HG02610 (cell line): Measurements from ENCODE around the gene TSPEAR.
"Not testable (repeated sequence)": the region's sequence is repeated elsewhere in the genome, so short reads cannot be mapped to it uniquely, and the experiment has no call there.

Experiments used
- ATAC-seq: cut with Tn5 transposase; IDR thresholded peaks from one replicate; pipeline ENCODE4 v1.9.1; 2021; ENCODE audit warnings: mild to moderate bottlenecking, moderate library complexity; ENCODE audit not compliant: unreplicated experiment

The TSPEAR gene

DNA sequence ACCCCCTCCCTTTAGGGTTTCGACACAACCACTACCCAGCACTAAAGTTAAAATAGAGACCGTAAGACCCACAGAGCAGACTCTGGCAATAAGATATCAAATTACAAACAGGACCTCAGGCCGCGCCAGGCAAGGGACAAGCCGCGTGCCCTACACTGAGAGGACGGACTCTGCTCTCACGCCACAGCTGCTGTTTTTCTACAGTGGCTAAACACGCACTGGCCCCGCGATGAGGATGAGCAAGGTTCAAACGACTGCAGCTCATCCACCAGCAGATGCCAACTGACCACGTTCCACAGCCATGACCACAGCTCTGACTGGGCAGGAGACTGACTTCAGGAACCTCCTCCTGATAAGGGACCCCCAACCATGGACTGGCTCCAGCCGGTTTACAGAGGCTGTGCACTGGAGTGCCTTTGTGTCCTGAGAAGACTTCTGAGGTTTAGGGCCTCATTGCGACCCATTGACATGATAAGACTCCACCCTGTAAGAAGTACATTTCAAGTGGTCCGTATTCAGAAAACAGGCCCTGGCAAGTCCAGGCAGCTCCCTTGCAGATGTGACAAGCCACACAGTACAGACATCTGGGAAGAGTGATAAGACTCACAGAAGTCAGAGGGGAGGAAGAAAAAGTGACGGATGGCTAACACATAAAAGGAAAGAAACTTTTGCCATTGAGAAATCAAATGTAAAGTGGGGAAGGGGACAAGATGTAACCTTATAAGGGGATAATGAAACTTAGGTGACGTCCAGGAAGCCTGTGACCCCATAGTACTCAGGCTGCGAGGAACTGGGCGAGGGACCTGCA is 117.6 kb downstream of the TSPEAR start:
- no peak for ATAC-seq

- ATAC-seq, result no peak
These were observed 118.7 kb downstream of the TSPEAR start, which contains the start of gene KRTAP10-6 for GRCh38 chr21:44592446-44593311. KRTAP10-6 (minus strand) TSS chr21:44592505; CDS start chr21:44592484, 21 bp downstream.

- ATAC-seq, result not testable (repeated sequence)
These were observed 119.6 kb downstream of the TSPEAR start for GRCh38 chr21:44591801-44592130.

DNA sequence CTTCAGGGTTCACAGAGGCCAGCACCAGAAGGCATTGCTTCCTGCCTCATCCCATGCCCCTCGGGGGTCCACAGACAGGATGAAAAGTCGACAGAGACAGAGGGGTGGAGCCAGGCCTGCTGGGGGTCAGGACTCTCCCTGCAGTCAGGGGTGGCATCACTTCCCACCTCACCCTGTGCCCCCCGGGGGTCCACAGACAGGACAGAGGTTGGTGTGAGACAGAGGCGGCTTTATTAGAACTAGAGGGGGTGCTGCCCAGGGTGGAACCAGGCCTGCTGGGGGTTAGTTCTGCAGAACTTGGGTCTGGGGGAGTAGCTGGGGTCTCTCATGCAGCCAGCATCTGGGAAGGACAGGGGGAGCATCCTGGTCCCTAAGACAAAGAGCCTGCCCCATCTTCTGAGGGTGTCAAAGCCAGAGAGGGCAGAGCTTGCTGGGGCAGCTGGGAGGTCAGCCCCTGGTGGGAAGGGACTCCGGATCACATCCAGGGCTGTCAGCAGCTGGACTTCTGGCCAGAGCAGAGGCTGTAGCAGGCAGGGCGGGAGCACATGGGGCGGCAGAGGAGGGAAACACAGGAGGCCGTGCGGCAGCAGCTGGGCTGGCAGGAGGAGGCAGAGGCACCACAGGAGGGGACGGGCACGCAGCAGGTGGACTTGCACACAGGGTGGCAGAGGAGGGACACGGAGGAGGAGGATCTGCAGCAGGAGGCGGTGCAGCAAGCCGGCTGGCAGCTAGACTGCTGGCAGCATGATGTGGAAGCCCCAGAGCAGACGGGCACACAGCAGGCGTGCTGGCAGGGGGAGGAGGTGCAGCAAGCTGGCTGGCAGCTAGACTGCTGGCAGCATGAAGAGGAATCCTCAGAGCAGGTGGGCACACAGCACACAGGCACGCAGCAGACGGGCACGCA is 120.2 kb downstream of the TSPEAR start:
- not testable (repeated sequence) for ATAC-seq

DNA sequence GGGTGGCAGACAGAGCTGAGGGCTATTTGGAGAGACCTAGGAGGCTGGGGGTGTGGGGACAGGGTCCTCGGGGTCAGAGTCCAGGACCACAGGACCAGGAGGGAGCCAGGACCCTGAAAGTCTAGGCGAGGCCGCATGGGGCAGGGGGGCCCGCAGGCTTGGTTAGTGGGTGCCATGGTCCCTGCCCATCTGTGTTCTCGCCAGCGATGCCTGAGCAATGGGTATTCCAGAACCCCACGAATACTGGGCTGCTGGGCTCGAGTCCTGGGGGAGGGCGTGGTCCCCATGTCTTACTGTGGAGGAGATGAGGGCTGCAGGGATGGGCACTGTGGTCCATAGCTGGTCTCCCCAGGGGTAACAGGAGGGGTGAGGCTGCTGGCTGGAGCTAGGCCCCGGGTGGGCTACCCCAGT is 121.1 kb downstream of the TSPEAR start:
- ATAC-seq, result no peak

GRCh38 chr21:44589586-44590305 is 121.6 kb downstream of the TSPEAR start:
- no peak for ATAC-seq

DNA sequence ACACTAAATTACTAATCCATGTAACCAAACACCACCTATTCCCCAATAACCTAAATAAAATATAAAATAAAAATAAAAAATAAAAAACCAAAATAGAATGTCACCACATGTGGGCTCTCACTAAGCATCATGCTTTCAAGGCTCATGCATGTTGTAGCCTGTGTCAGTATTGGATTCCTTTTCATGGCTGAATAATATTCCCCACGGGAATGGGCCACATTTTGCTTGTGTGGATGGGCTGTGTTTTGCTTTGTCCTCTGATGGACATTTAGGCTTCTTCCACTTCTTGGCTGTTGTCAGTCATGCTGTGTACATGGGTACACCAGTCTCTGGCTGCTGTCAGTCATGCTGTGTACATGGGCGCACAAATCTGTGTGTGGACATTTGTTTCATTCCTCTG is 122.3 kb downstream of the TSPEAR start:
- ATAC-seq, result no peak

- ATAC-seq, result no peak
These were observed 125.5 kb downstream of the TSPEAR start for GRCh38 chr21:44585892-44586291.

GRCh38 chr21:44583800-44584147 is 127.6 kb downstream of the TSPEAR start:
- no peak for ATAC-seq

- no peak for ATAC-seq
These were observed 128.1 kb downstream of the TSPEAR start for GRCh38 chr21:44583089-44583799.

- no peak for ATAC-seq
These were observed 129.3 kb downstream of the TSPEAR start for GRCh38 chr21:44582055-44582454.

- no peak for ATAC-seq
These were observed 130.2 kb downstream of the TSPEAR start for GRCh38 chr21:44581158-44581557.

GRCh38 chr21:44580231-44580821 is 131.0 kb downstream of the TSPEAR start, which contains the start of gene KRTAP10-5:
KRTAP10-5 (minus strand) TSS chr21:44580604; CDS start chr21:44580578, 26 bp downstream.
- not testable (repeated sequence) for ATAC-seq

GRCh38 chr21:44579833-44580144 is 131.6 kb downstream of the TSPEAR start:
- ATAC-seq, result no peak

- ATAC-seq, result no peak
These were observed 132.1 kb downstream of the TSPEAR start for GRCh38 chr21:44579056-44579832.

- no peak for ATAC-seq
These were observed 132.9 kb downstream of the TSPEAR start for GRCh38 chr21:44578371-44579055.

DNA sequence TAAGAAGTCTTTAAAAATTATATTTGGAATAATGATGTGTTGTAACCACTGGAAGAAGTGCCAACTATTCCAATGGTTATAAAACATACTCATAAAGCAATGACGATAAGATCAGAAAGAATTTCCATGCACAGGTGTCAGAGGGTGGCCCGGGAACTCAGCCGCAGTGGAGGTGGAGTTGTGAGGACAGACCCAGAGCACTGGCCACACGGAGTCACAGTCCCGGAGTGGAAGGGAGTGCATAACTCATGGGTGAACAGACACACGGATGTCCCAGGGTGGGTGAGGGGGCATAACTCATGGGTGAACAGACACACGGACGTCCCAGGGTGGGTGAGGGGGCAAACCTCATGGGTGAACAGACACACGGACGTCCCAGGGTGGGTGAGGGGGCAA is 135.3 kb downstream of the TSPEAR start:
- no peak for ATAC-seq
